Neural cell (in vitro differentiated cells): ENCODE results near the gene TRAPPC6A. TPM values are rescaled to one million over a fixed set of nuclear protein-coding genes. Genes with fewer than 3 reads are reported as not detected.

ENCODE experiments used
- H2AFZ ChIP-seq: fragments of 200-600, 300-800 bp; sonication (generic), shearing (Covaris generic); 2 replicates; pipeline ENCODE4 v1.6.0; 2014; ENCODE audit warnings: low read depth, mild to moderate bottlenecking, antibody characterized with exemption, low read length, moderate library complexity
- H3F3A ChIP-seq: fragments of 200-600 bp; shearing (Covaris generic); 2 replicates; pipeline ENCODE4 v1.6.1; 2016; ENCODE audit warnings: mild to moderate bottlenecking, moderate library complexity, mixed read lengths, antibody characterized with exemption, low read length; ENCODE audit not compliant: insufficient read depth, poor library complexity, severe bottlenecking
- H3K27ac ChIP-seq: fragments of 200-600, 300-800 bp; sonication (generic), shearing (Covaris generic); 2 replicates; pipeline ENCODE4 v1.5.1; 2014; ENCODE audit warnings: mild to moderate bottlenecking, low read length, moderate library complexity
- H3K27me3 ChIP-seq: fragments of 300-800, 200-600 bp; sonication (generic), shearing (Covaris generic); 2 replicates; pipeline ENCODE4 v1.6.0; 2014; ENCODE audit warnings: mild to moderate bottlenecking, low read depth, low read length, moderate library complexity; ENCODE audit not compliant: insufficient read depth
- H3K36me3 ChIP-seq: fragments of 300-800, 200-600 bp; sonication (generic), shearing (Covaris generic); 2 replicates; pipeline ENCODE4 v1.5.1; 2014; ENCODE audit warnings: mild to moderate bottlenecking, antibody characterized with exemption, low read length, moderate library complexity; ENCODE audit not compliant: insufficient read depth
- H3K4me2 ChIP-seq: fragments of 300-800, 200-600 bp; sonication (generic), shearing (Covaris generic); 2 replicates; pipeline ENCODE4 v1.6.0; 2014; ENCODE audit warnings: mild to moderate bottlenecking, low read length
- H3K4me3 ChIP-seq: fragments of 300-800, 200-600 bp; sonication (generic), shearing (Covaris generic); 2 replicates; pipeline ENCODE4 v1.5.1; 2014; ENCODE audit warnings: mild to moderate bottlenecking, low read length, moderate library complexity
- H3K79me2 ChIP-seq: fragments of 200-600 bp; shearing (Covaris generic); replicated peaks from 2 replicates; pipeline ENCODE4 v1.6.0; 2014; ENCODE audit warnings: mild to moderate bottlenecking, low read length, moderate library complexity; ENCODE audit not compliant: insufficient read depth
- H3K9ac ChIP-seq: fragments of 300-800, 200-600 bp; sonication (generic), shearing (Covaris generic); 2 replicates; pipeline ENCODE4 v1.6.1; 2016; ENCODE audit warnings: mild to moderate bottlenecking, low read length, mixed read lengths
- H3K9me2 ChIP-seq: fragments of 200-600 bp; shearing (Covaris generic); 2 replicates; pipeline ENCODE4 v1.6.1; 2016; ENCODE audit warnings: mild to moderate bottlenecking, low read length, mixed read lengths; ENCODE audit not compliant: insufficient read depth
- H3K9me3 ChIP-seq: fragments of 200-600, 300-800 bp; sonication (generic), shearing (Covaris generic); 2 replicates; pipeline ENCODE4 v1.6.1; 2016; ENCODE audit warnings: mild to moderate bottlenecking, mixed run types, low read length, moderate library complexity, mixed read lengths
- H4K20me1 ChIP-seq: fragments of 200-600 bp; shearing (Covaris generic); 2 replicates; pipeline ENCODE4 v1.6.1; 2016; ENCODE audit warnings: mild to moderate bottlenecking, mixed run types; ENCODE audit not compliant: insufficient read depth
- CTCF ChIP-seq: fragments of 450-650 bp; IDR thresholded peaks from 2 replicates; pipeline ENCODE4 v1.5.1; 2014; ENCODE audit warnings: antibody characterized with exemption, mild to moderate bottlenecking, moderate library complexity; ENCODE audit not compliant: poor library complexity, severe bottlenecking
- EP300 ChIP-seq: fragments of 450-650 bp; conservative IDR thresholded peaks from 2 replicates; pipeline ENCODE4 v1.6.1; 2014; ENCODE audit warnings: antibody characterized with exemption, mild to moderate bottlenecking, moderate library complexity; ENCODE audit not compliant: poor library complexity, severe bottlenecking
- EZH2 ChIP-seq: fragments of 200-600, 300-800 bp; shearing (Covaris generic), sonication (generic); IDR thresholded peaks from 2 replicates; pipeline ENCODE4 v1.6.1; 2014; ENCODE audit warnings: antibody characterized with exemption, low read length, borderline replicate concordance, mild to moderate bottlenecking; ENCODE audit not compliant: insufficient read depth, poor library complexity, severe bottlenecking
- MXI1 ChIP-seq: fragments of 450-650 bp; conservative IDR thresholded peaks from 2 replicates; pipeline ENCODE4 v1.6.1; 2014; ENCODE audit warnings: antibody characterized with exemption, mild to moderate bottlenecking; ENCODE audit not compliant: poor library complexity, severe bottlenecking
- POLR2AphosphoS5 ChIP-seq: IDR thresholded peaks from 2 replicates; pipeline ENCODE4 v1.6.1; 2012
- REST ChIP-seq: IDR thresholded peaks from 2 replicates; pipeline ENCODE4 v1.6.1; 2012; ENCODE audit warnings: borderline replicate concordance
- SMC3 ChIP-seq: fragments of 450-650 bp; conservative IDR thresholded peaks from 2 replicates; pipeline ENCODE4 v1.6.1; 2014; ENCODE audit warnings: antibody characterized with exemption, mild to moderate bottlenecking, moderate library complexity; ENCODE audit not compliant: poor library complexity
- TAF1 ChIP-seq: IDR thresholded peaks from 2 replicates; pipeline ENCODE4 v1.6.1; 2012; ENCODE audit warnings: low read depth
- polyA plus RNA-seq: library from polyadenylated mRNA; depleted of rRNA; stranded (reverse); fragments of >200 nt; gene quantifications from 2 replicates; pipeline ENCODE4 v1.2.3, GENCODE V29; 2014

TRAPPC6A gene
- polyA plus RNA-seq, 1 donor from 2014 or later: 48.5 TPM

GRCh38 chr19:45123440-45123850 is 54.6 kb downstream of the TRAPPC6A start:
- TF ChIP-seq CTCF: no peak
- no peak for TF ChIP-seq TAF1
- Histone ChIP-seq H3K9me3 (no peaks in the 10 kb centered on the region), H3K36me3 (no peaks in the 10 kb centered on the region), H3K27me3 (no peaks in the 10 kb centered on the region), H4K20me1 (no peaks in the 10 kb centered on the region), H3F3A (no peaks in the 10 kb centered on the region), H3K79me2 (peaks cover 24% of the 10 kb centered on the region), H2AFZ (no peak overlapping the region), H3K9me2 (no peaks in the 10 kb centered on the region), H3K4me2 (no peak overlapping the region), H3K27ac (no peak overlapping the region), H3K9ac (no peak overlapping the region), H3K4me3 (no peak overlapping the region)

GRCh38 chr19:45122832-45123231 is 55.2 kb downstream of the TRAPPC6A start:
- Histone ChIP-seq H2AFZ (no peak overlapping the region), H3K9me3 (no peaks in the 10 kb centered on the region), H3F3A (no peaks in the 10 kb centered on the region), H3K79me2 (peaks cover 24% of the 10 kb centered on the region), H3K4me3 (no peak overlapping the region), H3K4me2 (no peak overlapping the region), H3K9ac (no peak overlapping the region), H3K9me2 (no peaks in the 10 kb centered on the region), H3K27me3 (no peaks in the 10 kb centered on the region), H3K36me3 (no peaks in the 10 kb centered on the region), H3K27ac (no peak overlapping the region), H4K20me1 (no peaks in the 10 kb centered on the region)
- TF ChIP-seq MXI1 (no peak), REST (no peak), CTCF (no peak), POLR2AphosphoS5 (no peak), SMC3 (no peak), EP300 (no peak), EZH2 (no peak), TAF1 (no peak)
